Ecto neural progenitor cell (in vitro differentiated cells): Measurements from ENCODE around the gene SLX9.
A peak's percentile ranks its signal among the peaks of the same experiment; 100 is the strongest.

Source experiments
- DNase-seq: peaks from one replicate; pipeline ENCODE4 v3.0.0-alpha.2; 2018; ENCODE audit warnings: low spot score

The SLX9 gene

GRCh38 chr21:45003331-45004058, 63.7 kb downstream of the SLX9 start:
- DNase-seq = no peak

GRCh38 chr21:45004059-45004422, 64.2 kb downstream of the SLX9 start:
- no peak for DNase-seq

- DNase-seq = no peak
These were observed 64.8 kb downstream of the SLX9 start for GRCh38 chr21:45004481-45005247.

DNA sequence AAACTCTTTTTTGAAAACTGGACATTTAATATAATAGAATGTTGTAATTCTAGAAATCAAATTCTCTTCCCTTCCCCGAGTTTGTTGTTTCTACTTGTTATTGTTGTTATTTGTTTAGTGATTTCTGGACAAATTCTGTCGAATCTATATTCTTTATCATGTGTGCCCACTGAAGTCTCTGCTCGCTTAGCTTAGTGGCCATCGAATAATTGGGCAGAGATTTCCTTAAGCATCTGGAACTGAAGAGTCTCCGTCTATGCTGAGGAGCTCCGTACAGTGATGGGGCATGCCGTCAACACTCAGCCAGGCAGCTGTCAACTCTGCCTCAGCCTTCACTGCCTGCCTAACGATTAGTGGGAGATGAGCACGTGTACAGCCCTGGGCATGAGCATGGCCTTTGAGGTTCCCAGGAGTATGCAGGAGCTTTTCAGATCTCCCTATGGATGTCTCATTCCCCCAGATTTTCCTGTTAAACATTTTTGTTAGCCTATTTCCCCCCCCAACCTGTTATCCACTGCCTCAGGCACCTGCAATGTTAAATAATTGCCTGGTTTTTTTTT, 66.8 kb downstream of the SLX9 start:
- no peak for DNase-seq

- DNase-seq = no peak
These were observed 69.8 kb downstream of the SLX9 start for GRCh38 chr21:45009616-45010015.

GRCh38 chr21:45010096-45010495, 70.3 kb downstream of the SLX9 start:
- no peak for DNase-seq

DNA sequence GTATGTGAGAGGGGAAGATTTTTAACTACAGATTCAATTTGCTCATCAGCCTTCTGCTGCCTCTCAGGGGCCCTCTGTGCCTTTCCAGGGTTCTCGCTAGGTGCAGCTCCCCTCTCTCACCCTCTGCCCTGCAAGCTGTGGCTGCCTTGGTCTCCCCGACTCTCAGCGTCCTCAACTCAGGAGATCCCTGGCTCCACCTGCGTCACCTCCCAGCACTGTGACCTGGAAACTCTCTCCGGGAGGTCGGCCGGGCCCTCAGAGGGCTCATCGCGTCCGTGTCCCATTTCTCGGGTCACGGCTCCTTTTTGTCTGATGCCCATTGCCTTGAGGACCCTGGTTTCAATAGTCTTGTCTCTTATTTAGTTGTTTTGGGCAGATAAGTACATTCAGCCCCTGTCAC, 71.0 kb downstream of the SLX9 start:
- DNase-seq = no peak

DNA sequence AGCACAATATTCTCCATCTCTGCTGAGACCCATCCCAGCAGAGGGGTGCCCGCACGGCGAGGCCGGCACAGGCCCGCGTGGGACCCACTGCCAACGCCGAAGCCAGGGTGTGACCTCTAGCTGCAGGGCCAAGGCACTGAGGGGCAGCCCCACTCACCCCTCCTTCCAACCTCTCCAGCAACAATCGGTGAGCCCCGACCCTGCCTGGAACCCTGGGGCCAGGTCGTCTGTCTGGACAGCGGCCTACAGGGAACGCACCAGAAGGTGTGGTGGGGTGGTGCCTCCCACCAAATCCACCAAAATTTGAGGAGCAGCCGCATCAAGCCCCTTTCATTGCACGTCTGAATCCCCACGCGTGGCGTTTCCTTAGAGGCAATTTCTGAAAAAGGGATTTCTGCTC, 71.6 kb downstream of the SLX9 start:
- DNase-seq = no peak

GRCh38 chr21:45011911-45012661, 72.3 kb downstream of the SLX9 start:
- DNase-seq = peak; percentile 82

- DNase-seq = no peak
These were observed 72.9 kb downstream of the SLX9 start for GRCh38 chr21:45012662-45013259.

GRCh38 chr21:45013260-45013841, 73.5 kb downstream of the SLX9 start:
- no peak for DNase-seq

- no peak for DNase-seq
These were observed 75.1 kb downstream of the SLX9 start for GRCh38 chr21:45014747-45015468.

GRCh38 chr21:45015469-45015860, 75.6 kb downstream of the SLX9 start:
- DNase-seq = no peak

GRCh38 chr21:45016031-45016405, 76.2 kb downstream of the SLX9 start:
- DNase-seq = no peak

DNA sequence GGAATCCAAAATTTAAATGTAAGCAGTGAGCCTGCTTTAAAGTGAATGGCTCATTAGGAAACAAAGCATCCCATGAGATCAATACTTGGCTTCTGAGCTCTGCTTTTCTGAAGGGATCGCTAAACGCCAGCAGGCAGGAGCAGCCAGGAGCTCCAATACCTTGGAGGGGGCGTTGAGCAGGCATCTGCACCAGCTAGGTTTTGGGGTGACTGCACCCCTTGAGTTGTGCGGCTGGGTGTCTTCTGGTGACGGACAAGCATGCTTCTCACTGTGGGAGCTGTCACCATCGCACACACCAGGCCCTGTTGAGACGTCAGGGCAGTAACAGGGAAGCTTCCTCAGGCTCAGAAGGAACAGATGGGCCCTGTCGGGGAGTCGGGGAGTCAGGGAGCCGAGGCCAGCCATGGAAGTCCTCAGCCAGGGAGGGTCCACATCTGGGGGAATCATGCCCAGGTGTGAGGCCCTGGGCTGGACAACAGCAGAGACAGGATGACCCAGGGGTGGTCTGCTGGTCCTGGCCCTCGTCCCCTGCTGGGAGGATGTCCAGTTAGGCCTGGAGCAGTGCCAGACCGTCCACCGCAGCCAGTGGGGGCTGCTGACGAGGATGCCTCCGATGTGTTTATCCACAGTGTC, 76.7 kb downstream of the SLX9 start:
- DNase-seq = no peak

DNA sequence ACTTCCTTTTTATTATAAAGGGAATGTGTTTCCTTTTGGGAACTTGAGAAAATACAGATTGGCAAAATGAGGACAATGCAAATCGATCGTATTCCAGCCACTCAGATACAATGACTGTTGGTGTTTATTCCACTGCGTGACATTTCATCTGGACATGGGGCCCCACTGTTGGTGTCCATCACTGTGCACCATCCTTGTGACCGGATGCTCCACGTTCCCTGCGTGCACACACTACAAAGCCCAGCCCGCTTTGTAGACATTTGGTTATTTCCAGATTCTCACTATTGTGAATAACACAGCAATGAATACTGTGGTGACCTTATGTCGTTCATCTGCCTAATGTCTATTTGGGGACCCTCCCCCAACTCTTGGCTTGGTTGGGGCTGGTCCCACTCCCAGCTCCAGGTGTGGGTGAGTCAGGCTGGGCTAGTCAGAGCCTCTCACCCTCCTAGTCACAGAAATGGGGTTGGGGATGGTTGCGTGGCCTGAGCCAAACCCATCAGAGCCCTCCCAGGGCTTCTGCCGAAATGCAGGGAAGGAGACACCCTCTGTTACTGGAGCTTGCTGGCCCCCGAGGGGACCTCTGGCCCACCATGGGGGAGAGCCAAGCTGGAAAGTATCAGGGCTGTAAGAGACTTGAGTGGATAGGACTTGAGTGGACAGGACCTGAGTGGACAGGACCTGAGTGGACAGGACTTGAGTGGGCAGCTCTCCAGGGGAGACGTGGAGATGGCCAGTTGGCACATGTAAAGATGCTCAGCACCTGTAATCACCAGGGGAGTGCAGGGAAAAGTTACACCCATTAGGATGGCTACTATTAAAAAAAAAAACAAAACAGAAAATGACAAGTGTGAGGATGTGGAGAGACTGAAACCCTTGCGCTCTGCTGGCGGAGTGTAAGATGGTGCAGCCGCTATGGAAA, 77.5 kb downstream of the SLX9 start:
- no peak for DNase-seq

GRCh38 chr21:45018131-45019075, 78.6 kb downstream of the SLX9 start:
- no peak for DNase-seq

DNA sequence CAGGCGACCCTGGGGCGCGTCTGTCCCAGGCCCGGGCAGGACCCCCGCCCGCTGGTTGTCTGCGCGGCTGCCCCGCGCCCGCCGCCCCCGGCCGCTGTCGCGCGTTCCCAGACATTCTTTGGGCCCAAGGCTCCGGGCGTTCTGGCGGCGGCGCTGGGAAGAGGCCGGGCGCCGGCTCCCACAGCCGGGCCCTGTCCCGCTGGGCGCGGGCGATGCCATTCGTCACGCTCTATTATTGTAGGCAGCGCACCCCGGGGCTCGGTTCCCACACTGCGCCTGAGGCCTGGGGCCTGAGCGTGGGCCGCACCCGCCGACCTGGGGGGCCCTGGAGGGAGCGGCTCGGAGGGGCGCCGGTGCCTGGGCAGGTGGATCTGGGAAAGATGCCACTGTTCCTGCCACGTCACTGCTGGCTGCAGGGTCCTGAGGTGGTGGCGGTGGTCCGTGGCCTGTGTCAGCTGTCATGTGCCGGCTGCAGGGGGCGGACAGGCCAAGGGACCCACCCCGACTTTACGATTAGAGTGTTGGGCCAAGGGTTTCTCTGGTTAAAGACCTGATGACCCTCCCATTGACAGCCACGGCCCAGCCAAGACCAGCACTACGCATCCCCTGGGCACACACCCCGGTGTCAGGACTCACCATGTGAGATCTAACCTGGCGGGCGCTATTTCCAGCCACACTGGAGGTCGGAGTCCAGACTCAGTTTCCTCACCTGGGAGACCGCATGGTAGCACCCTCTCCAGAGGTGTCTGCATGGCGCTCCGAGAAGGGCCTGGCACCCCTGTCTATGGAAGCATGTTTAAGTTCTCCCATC, 79.5 kb downstream of the SLX9 start:
- no peak for DNase-seq
